ENCODE data around the gene CNOT4. TPM values are rescaled to one million over a fixed set of nuclear protein-coding genes. Genes with fewer than 3 reads are reported as not detected.
A peak's percentile ranks its signal among the peaks of the same experiment; 100 is the strongest.

CNOT4 gene
- total and polyA plus RNA-seq, 2 of the 13 experiments (the other 11 are each of a cell fraction or from before 2014, with no cell fraction given) = 7.4 to 8.4 TPM

GRCh38 chr7:135509839-135510591, at the start of gene CNOT4 (continued):
- TF ChIP-seq ELF1 (CRISPR knock-in tag; IDR thresholded peaks at IDR 0.05) (peak; percentile 69; the same call in 1 of the 2 replicates), HNF1A (IDR thresholded peaks at IDR 0.05; ENCODE audit: low read depth) (no peak), HNF1A (CRISPR knock-in tag; IDR thresholded peaks at IDR 0.05; ENCODE audit: borderline replicate concordance) (0 out of 2 replicates have a peak, but pooled peaks have one; percentile 61), KLF6 (CRISPR knock-in tag; IDR thresholded peaks at IDR 0.05) (peak; percentile 87), HDAC6 (IDR thresholded peaks at IDR 0.05; ENCODE audit: low read depth, low read length) (no peak), NFKB2 (CRISPR knock-in tag; IDR thresholded peaks at IDR 0.05; ENCODE audit: borderline replicate concordance) (peak; percentile 21; the same call in 1 of the 2 replicates), RELA (CRISPR knock-in tag; IDR thresholded peaks at IDR 0.05) (no peak; the same call in 1 of the 2 replicates), ETV6 (CRISPR knock-in tag; conservative IDR thresholded peaks at IDR 0.05) (peak; percentile 18; the same call in 1 of the 2 replicates), SAP130 (CRISPR knock-in tag; IDR thresholded peaks at IDR 0.05; ENCODE audit: low read depth) (peak; percentile 89), ZNF740 (CRISPR knock-in tag; IDR thresholded peaks at IDR 0.05) (peak; percentile 75; the same call in 1 of the 2 replicates), CHD2 (IDR thresholded peaks at IDR 0.05; ENCODE audit: low read depth, low read length) (no peak; the same call in 1 of the 2 replicates), ZBTB25 (CRISPR knock-in tag; IDR thresholded peaks at IDR 0.05) (no peak), ZNF770 (CRISPR knock-in tag; IDR thresholded peaks at IDR 0.05) (peak; percentile 71), IKZF4 (CRISPR knock-in tag; IDR thresholded peaks at IDR 0.05; ENCODE audit: borderline replicate concordance, low read depth, not compliant biosample characterization) (peak; percentile 38), ZNF263 (CRISPR knock-in tag; IDR thresholded peaks at IDR 0.05) (peak; percentile 93), KDM2A (CRISPR knock-in tag; IDR thresholded peaks at IDR 0.05; ENCODE audit: borderline replicate concordance, low read depth) (peak; percentile 73; the same call in 1 of the 2 replicates), ATF2 (CRISPR knock-in tag; IDR thresholded peaks at IDR 0.05) (0 out of 2 replicates have a peak, but pooled peaks have one; percentile 10), HNRNPUL1 (IDR thresholded peaks at IDR 0.05; ENCODE audit: low read depth, low read length) (no peak), ZNF850 (CRISPR knock-in tag; conservative IDR thresholded peaks at IDR 0.05) (no peak), KLF15 (CRISPR knock-in tag; IDR thresholded peaks at IDR 0.05; ENCODE audit: borderline replicate concordance) (0 out of 2 replicates have a peak, but pooled peaks have one; percentile 13)

Data from HepG2 (cell line).